Islet of Langerhans (tissue), 1 donor: Measurements from ENCODE around the gene HNRNPL.

Source experiments
- FAIRE-seq: peaks from one replicate; lab custom pipeline; 2011; peaks lifted over from hg19 to GRCh38; lab: Jason Lieb, UNC

Gene HNRNPL

GRCh38 chr19:38845374-38846024 is 4.3 kb downstream of the HNRNPL start:
- no peak for FAIRE-seq

- FAIRE-seq, result no peak
These were observed 5.6 kb downstream of the HNRNPL start for GRCh38 chr19:38844093-38844686.

DNA sequence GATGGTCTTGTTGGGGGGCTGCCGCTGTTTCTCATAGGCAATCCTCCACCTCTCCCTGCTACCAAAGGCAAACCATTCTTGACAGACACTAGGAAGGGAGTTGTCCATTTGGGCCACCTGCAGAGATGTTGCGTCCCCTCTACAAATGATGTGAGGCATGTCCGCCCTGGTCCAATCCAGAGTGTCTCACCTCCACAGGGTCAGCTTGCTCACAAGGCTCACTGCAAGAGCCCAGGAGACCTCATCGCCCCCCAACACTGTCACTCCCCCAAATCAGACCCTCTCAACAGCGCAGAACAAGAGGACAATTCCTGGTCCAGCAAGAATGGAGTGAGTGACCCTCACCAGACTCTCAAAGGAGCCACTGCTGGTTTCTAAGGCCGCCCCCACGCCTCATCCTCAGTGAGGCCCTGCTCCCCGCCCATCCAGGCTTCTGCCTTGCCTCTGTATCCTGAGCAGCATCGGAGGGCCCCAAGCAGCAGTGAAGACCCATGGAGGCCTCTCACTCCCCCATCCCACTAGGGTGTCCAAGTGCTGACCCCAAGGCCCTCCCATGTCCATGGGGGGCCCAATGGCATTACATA is 6.5 kb downstream of the HNRNPL start:
- no peak for FAIRE-seq

GRCh38 chr19:38842439-38843174 is 7.2 kb downstream of the HNRNPL start:
- FAIRE-seq, result no peak

DNA sequence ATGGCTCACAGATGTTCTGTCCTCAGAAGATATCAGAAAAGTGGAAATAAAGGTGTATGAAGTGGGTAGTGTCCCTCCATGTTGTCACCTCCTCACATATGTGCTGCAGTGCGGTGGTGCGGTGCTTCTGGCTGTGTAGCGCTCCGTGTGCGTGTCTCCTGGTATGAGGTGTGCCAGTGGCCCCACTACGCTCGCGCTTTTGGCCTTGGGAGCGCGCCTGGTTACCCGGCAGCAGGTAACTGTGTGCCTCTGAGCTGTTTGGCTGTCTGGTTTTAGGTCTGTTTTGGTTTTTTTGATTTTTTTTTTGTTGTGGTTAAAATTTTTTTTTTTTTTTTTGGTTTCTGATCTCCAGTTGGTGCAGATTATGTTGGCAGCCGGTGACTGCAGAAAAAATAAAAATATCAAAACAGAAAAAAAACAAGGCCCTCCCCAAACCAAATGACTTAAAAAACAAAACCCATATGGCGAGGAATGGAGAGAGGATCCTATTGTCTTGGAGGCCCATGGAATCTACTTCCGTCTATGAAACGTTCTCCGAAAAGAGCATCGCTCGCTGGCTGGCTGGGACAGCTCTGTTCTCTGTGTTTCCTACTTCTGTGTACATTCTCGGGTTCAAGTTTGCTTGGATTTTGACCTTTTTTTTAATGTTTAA is 7.9 kb downstream of the HNRNPL start:
- no peak for FAIRE-seq

- no peak for FAIRE-seq
These were observed 8.5 kb downstream of the HNRNPL start for GRCh38 chr19:38841180-38841766.

DNA sequence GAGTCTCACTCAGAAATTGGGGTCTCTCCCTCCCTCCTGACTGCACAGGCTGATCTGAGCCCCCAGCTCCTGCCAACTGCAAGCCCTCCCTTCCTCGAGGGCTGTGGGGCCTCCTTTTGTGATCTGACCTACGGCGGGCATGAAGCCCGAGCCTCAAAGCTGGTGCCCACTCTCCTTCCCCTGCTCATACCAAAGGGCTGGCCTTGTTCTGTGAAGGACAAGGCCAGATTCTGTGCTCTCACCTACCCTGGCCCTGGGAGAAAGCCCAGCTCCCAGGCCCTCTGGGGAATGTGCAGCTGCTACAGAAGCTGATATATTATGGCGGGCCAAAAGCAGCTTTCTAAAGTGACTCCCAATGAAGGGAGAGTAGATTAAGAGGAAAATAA is 9.2 kb downstream of the HNRNPL start:
- no peak for FAIRE-seq

DNA sequence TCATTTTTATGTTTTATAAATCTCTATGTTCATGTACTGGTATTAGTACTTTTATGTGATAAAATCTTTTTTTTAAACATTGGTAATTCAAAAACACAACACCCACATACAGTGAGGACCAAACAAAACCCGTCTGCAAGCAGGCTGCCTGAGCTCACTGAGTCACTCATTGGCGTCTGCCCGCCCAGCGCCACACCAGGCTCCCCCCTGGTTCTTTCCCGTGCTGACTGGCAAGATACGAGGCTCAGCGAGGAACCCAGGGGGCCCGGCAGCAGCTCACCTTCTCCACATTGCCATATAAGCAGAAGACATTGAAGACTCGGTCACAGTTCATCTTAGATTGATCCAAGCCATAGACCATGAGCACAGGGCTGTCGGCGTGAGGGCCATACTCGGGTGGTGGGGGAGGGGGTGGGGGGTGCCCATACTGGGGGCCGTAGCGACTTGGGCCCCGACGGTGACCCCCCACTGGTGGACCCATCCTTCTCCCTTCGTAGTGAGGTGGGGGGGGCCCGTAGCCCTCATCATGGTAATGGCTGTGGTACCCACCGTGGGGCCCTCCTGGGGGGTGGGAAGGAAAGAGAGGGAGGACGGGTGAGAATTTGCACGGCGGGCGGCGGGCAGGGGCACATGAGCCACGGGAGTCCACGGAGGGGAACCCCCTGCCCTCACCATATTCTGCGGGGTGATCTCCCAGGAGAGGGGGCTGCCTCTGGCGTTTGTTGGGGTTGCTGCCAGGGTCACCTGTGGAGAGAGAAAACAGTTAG is 9.8 kb downstream of the HNRNPL start:
- no peak for FAIRE-seq

DNA sequence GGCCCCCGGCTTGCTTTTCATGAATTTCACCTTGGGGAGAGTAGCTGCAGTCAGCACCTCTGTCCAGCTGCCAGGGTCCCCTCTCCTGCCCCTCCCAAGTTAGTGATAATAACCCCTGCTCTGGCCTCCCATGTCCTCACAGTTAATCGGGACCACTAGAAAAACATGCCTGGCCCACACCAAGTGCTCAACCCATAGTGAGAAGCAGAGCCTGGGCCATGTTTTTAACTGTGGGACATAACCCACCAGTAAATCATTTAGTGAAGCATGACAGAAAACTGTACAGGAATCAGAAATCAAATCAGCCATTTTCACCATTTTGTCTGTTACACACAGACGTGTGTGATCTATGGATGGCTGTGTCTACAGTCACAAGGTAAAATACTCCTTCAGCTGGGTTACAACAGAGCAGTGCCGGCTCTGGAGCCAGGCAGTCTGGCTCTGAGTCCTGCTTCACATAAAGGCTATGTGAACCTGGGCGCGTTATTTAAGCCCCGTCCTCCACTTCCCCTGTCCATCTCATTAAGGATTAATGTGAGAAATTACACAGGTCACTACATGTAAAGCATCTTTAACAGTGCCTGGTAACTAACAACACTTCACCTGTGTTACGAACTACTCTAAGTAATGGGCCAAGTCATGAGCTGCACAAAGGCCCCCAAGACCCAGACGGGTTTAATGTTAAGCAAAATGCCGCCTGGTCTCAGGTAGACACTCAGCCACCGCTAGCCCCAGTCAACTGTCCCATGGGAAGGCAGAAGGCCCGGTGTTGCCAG is 10.6 kb downstream of the HNRNPL start:
- FAIRE-seq, result no peak

- FAIRE-seq, result no peak
These were observed 11.4 kb downstream of the HNRNPL start for GRCh38 chr19:38838208-38838985.

DNA sequence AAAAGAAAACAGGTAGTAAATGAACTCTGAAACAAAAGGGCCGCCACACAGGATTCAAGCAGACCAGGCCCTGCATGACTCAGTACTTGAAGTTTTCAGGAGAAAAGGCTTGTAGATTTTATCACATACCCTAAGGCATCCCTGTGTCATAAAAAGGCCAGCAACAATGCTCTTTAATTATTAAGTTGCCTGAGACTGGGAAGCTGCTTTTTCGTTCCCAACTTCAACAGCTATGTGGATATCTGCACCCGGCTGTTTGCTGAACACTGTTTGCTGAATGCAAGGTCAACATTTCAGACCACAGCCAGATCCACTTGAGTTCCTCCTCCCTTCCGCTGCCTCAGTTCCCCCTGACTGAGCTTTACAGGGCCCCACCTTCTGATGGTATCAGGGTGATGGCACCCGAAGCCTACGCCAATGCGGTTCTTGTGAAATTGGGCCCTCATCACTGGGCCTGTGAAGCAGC is 12.1 kb downstream of the HNRNPL start:
- FAIRE-seq, result no peak

- FAIRE-seq, result no peak
These were observed 12.7 kb downstream of the HNRNPL start for GRCh38 chr19:38836983-38837626.

GRCh38 chr19:38836159-38836982 is 13.4 kb downstream of the HNRNPL start:
- FAIRE-seq, result no peak

DNA sequence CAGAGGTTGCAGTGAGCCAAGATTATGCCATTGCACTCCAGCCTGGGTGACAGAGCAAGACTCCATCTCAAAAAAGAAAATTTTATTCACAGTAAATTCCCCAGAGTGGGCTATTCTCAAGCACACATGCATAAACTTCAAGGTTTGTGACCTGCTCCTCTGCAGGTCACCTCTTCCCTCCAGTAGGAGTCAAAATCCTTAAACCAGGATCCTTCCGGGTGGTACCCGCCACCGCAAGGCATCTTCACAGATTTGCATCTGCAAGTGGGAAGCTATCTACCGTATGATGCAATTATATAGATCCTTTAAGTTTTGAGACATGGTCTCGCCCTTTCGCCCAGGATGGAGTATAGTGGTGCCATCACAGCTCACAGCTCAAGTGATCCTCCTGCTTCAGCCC is 15.2 kb downstream of the HNRNPL start:
- FAIRE-seq, result no peak

- FAIRE-seq, result no peak
These were observed 15.7 kb downstream of the HNRNPL start for GRCh38 chr19:38834104-38834490.

GRCh38 chr19:38833092-38833425 is 16.7 kb downstream of the HNRNPL start:
- FAIRE-seq, result no peak

GRCh38 chr19:38831142-38831605 is 18.6 kb downstream of the HNRNPL start:
- FAIRE-seq, result no peak

DNA sequence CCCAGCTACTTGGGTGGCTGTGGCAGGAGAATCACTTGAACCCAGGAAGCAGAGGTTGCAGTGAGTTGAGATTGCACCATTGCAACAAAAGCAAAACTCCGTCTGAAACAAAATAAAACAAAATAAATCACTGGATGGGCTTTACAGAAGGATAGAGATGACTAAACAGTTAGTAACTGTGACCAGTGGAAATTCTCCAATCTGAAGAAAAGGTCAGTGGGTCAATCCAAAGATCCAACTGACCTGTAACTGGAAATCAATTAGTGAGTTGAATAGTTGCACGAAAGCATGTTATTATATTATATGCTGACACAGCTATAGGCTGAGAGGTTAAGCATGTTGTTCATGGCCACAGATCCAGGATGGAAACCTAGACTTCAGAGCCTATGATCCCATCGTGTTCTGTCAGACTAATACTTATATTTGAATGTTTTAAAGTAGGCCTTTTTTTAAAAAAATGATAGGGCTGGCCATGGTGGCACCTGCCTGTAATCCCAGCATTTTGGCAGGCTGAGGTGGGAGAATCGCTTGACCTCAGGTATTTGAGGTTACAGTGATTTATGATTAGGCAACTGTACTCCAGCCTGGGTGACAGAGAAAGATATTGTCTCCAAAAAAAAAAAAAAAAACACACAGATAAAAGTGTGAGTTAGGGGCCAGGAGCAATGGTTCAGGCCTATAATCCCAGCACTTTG is 19.6 kb downstream of the HNRNPL start:
- FAIRE-seq, result no peak
